Coronary artery (tissue), 2 donors: ENCODE results near the gene LPP.

Source experiments
- DNase-seq: peaks from one replicate; pipeline ENCODE4 v3.0.0-alpha.2; 2017; ENCODE audit warnings: low spot score
- H3K27ac ChIP-seq, 2 donors: fragments of 200-600 bp; sonication (generic); one replicate each; pipeline ENCODE4 v1.5.1; 2016 to 2019
- H3K4me3 ChIP-seq: fragments of 200-600 bp; sonication (generic); 2 replicates; pipeline ENCODE4 v1.5.1; 2016; ENCODE audit warnings: mild to moderate bottlenecking, moderate library complexity
- TF ChIP-seq, protein P1 (sequence below): fragments of 200-600 bp; sonication (generic); IDR thresholded peaks from one replicate; pipeline ENCODE4 v1.5.1; 2019; ENCODE audit warnings: antibody characterized with exemption

Gene LPP

DNA sequence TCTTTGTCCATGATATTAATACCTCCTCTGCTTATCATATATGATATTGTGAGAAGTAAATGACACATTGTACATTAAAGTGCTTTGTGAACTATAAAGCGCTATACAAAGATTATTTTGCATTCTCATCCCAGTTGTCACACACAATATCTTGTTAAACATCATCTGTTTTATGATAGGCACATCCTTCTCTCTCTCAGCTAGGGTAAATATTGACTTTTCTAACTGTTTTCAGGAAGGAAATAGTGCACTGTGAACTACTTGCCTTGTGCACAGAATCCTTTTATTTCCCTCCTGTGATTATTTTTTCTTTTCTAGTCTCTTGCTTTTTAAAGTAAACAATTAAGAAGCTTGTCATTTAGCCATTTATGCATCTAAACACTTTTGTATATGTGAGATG lies 388.2 kb downstream of the LPP start:
- TF ChIP-seq, protein P1, sequence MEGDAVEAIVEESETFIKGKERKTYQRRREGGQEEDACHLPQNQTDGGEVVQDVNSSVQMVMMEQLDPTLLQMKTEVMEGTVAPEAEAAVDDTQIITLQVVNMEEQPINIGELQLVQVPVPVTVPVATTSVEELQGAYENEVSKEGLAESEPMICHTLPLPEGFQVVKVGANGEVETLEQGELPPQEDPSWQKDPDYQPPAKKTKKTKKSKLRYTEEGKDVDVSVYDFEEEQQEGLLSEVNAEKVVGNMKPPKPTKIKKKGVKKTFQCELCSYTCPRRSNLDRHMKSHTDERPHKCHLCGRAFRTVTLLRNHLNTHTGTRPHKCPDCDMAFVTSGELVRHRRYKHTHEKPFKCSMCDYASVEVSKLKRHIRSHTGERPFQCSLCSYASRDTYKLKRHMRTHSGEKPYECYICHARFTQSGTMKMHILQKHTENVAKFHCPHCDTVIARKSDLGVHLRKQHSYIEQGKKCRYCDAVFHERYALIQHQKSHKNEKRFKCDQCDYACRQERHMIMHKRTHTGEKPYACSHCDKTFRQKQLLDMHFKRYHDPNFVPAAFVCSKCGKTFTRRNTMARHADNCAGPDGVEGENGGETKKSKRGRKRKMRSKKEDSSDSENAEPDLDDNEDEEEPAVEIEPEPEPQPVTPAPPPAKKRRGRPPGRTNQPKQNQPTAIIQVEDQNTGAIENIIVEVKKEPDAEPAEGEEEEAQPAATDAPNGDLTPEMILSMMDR: no peak
- H3K4me3 ChIP-seq: no peak overlapping the region
- DNase-seq: no peak
- H3K27ac ChIP-seq: no peak overlapping the region

DNA sequence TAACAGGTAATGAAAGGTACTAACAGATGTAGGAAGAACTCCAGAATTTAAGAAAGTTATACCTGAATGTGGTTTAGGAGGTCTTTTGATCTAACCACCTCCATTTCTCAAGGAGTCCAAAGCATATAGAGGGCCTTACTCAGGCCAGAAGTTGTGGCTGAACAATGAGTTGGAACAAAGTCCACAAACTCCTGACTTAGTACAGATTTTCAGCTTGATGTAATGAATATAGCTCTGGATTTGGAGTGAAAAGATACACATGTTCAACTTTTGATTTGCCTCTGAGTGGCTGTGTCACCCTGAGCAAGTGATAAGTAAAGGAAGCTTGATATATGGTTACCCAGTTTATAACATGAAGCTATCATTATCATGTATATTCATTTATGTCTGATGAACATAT lies 390.1 kb downstream of the LPP start:
- H3K27ac ChIP-seq: no peak overlapping the region
- TF ChIP-seq, protein P1: no peak
- DNase-seq: no peak

DNA sequence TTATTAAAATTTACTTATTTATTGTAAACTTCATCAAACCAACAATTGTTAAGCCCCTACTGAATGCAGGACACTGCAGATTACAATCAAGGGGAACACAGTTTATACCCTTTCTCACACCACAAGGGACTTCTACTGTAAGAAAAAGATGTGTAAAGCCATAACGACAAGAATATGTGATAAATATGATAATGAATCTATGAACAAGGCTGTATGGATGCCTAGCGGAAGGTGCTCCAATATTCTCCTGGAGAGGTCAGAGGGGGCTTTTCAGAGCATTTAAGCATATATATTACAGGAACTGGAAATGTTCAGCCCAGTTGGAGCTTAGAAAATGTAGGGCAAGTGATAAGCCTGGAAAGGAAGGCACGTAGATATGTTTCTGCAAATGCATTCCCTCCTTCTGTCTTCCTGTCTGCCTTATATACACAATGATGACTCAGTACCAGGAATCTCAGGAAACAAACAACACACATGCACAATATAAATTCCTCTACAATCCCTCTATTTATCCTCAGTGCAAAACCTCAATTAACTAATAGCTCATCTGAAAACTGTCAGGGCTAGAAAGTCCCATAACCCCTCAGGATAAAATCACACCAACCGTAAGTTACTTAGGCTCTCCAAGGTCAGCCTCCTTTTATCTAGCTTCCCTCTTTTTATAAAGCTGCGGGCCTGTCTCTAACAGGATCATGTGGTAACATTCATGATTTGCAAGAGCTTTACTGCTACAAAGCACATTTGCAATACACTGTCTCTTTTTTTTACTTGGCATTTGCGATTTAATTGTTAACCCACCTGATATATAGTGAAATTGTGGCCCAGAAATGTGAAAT lies 393.1 kb downstream of the LPP start:
- Histone ChIP-seq H3K27ac (no peak overlapping the region), H3K4me3 (no peak overlapping the region)
- TF ChIP-seq, protein P1: no peak
- no peak for DNase-seq

More for the DNA sequence above, 390.1 kb downstream of the LPP start:
- no peak overlapping the region for H3K4me3 ChIP-seq

DNA sequence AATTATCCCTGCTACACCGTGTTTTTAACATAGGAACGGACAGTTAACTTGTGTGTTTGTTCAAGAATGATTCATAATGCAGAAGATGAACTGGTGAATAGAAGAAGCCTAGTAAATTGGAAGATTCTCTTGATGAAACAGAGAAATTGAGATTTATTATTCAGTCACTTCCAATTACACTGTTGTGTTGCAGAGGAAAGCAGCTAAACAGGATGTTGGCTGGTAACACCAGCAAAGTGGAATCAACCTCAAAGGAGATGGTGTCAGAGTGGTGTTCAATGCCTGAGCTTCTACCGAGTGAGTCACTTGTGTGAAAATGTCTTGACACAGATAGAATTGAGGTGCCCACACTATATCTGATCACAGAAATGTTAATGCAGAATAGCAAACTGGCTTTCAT lies 399.6 kb downstream of the LPP start:
- TF ChIP-seq, protein P1: no peak
- no peak for DNase-seq
- no peak overlapping the region for H3K4me3 ChIP-seq
- H3K27ac ChIP-seq: no peak overlapping the region

DNA sequence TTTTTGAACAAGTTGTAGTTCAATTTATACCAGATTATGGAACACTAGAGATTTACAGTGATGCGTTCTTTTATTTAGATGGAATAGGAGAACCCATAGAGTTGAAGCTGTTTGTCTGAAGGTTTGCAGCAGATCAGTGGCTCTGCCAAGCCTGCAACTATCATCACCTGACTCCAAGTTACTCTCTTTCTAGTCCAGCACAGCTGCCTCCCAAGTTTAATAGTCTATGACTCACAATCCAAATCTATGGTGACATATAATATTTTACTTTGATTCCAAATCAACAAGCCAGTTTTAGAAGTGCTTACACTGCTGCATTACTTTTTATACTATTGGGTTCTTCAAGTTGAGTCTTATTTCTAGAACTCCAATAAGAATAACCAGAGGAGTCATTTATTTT lies 400.4 kb downstream of the LPP start:
- no peak overlapping the region for H3K27ac ChIP-seq
- no peak overlapping the region for H3K4me3 ChIP-seq
- TF ChIP-seq, protein P1: no peak
- DNase-seq: no peak

DNA sequence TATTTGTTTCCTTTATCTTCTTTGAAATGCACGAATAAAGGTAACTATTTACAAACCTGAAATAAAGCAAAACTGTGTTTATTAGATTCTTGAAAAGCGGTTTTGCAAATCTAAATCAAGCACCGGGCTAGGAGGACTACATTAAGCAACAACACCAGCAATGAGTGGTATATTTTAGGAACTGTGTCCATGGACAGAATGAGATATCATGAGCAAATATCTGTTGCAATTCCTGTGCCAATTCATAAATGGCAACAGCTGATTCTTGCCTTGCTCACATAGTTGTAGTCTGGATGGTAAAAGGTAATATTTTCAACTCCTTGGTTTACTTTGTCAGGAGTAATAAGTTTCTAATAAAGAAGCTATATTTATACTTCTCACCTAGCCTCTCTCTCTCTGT lies 403.3 kb downstream of the LPP start:
- TF ChIP-seq, protein P1: no peak
- no peak for DNase-seq
- no peak overlapping the region for H3K27ac ChIP-seq
- H3K4me3 ChIP-seq: no peak overlapping the region
